B cell (primary cell): ENCODE data around the gene UTP15. TPM values are rescaled to one million over a fixed set of nuclear protein-coding genes. Genes with fewer than 3 reads are reported as not detected.

Experiments
- ATAC-seq: fragments of 200-7000 bp; cut with Tn5 transposase; one replicate; pipeline ENCODE4 v1.10.0; 2021; ENCODE audit warnings: low read depth, mild to moderate bottlenecking, moderate number of reproducible peaks, moderate library complexity
- CTCF ChIA-PET: fragments of 350-600 bp; sonication (Branson Sonifier 250); formaldehyde crosslinking; loops from one replicate; lab custom pipeline; 2021; ENCODE audit warnings: antibody characterized with exemption, inconsistent platforms; lab: Charles Lee
- POLR2A ChIA-PET: fragments of 350-600 bp; sonication (Branson Sonifier 250); formaldehyde crosslinking; loops from one replicate; lab custom pipeline; 2021; ENCODE audit warnings: antibody characterized with exemption; lab: Charles Lee
- DNase-seq: peaks from one replicate; pipeline ENCODE4 v3.0.0; 2013
- H2AFZ ChIP-seq: 2 replicates; pipeline ENCODE4 v1.6.1; 2012; ENCODE audit warnings: mild to moderate bottlenecking, low read depth, low read length; ENCODE audit not compliant: insufficient read depth, poor library complexity, severe bottlenecking
- H3K27ac ChIP-seq, 2 donors: 1 replicate in 1 of 2; 2 replicates in 1 of 2; pipeline ENCODE4 v1.5.1; 2012 to 2013; ENCODE audit warnings: low read length in 2 of 2, mild to moderate bottlenecking in 2 of 2, moderate library complexity in 1 of 2
- H3K27me3 ChIP-seq, 4 experiments: fragments of 200-600 bp in 1 of 4; sonication (generic) in 1 of 4; replicated peaks in 1 of 4; 1 replicate in 2 of 4; 2 replicates in 2 of 4; pipeline versions ENCODE4 v1.6.1 to v1.7.0; 2013 to 2016; ENCODE audit warnings: low read length in 3 of 4, mild to moderate bottlenecking in 2 of 4, mixed read lengths in 1 of 4, moderate library complexity in 1 of 4; ENCODE audit not compliant: insufficient read depth in 4 of 4, control insufficient read depth in 3 of 4; ENCODE audit errors: control extremely low read depth in 1 of 4
- H3K36me3 ChIP-seq, 2 experiments: replicated peaks in 1 of 2; 1 replicate in 1 of 2; 2 replicates in 1 of 2; pipeline versions ENCODE4 v1.6.1 to v1.7.1; 2013; ENCODE audit warnings: low read length in 1 of 2; ENCODE audit not compliant: insufficient read depth in 2 of 2, control insufficient read depth in 1 of 2; ENCODE audit errors: control extremely low read depth in 1 of 2, extremely low read depth in 1 of 2
- H3K4me1 ChIP-seq, 2 donors: fragments of 200-600 bp in 1 of 2; sonication (generic) in 1 of 2; 1 replicate in 1 of 2; 2 replicates in 1 of 2; pipeline versions ENCODE4 v1.5.1 to v1.6.1; 2013 to 2017; ENCODE audit warnings: low read length in 2 of 2; ENCODE audit not compliant: control insufficient read depth in 2 of 2, insufficient read depth in 2 of 2
- H3K4me2 ChIP-seq: replicated peaks from 2 replicates; pipeline ENCODE3; 2012; ENCODE audit warnings: mild to moderate bottlenecking, low read depth, low read length; ENCODE audit not compliant: poor library complexity, severe bottlenecking
- H3K4me3 ChIP-seq, 5 experiments: fragments of 200-600 bp in 1 of 5; sonication (generic) in 1 of 5; 1 replicate in 3 of 5; 2 replicates in 2 of 5; pipeline versions ENCODE4 v1.5.1 to v1.7.0; 2011 to 2016; ENCODE audit warnings: low read length in 4 of 5, mild to moderate bottlenecking in 4 of 5, low read depth in 2 of 5, control low read depth in 1 of 5, moderate library complexity in 1 of 5; ENCODE audit not compliant: insufficient read depth in 1 of 5; ENCODE audit errors: control extremely low read depth in 1 of 5, extremely low read depth in 1 of 5
- H3K79me2 ChIP-seq: fragments of 200-600 bp; sonication (generic); one replicate; pipeline ENCODE4 v1.6.0; 2016; ENCODE audit warnings: low read length; ENCODE audit not compliant: control insufficient read depth, insufficient read depth
- H3K9ac ChIP-seq: fragments of 200-600 bp; sonication (generic); 2 replicates; pipeline ENCODE4 v1.6.1; 2017; ENCODE audit warnings: mild to moderate bottlenecking, low read length, moderate library complexity
- H3K9me3 ChIP-seq, 3 donors: one replicate each; pipeline versions ENCODE4 v1.6.1 to v1.7.1; 2013; ENCODE audit warnings: low read length in 2 of 3; ENCODE audit not compliant: control insufficient read depth in 2 of 3, insufficient read depth in 1 of 3; ENCODE audit errors: control extremely low read depth in 1 of 3
- H4K20me1 ChIP-seq: 2 replicates; pipeline ENCODE4 v1.6.0; 2012; ENCODE audit warnings: mild to moderate bottlenecking, low read length; ENCODE audit not compliant: insufficient read depth, control insufficient read depth, poor library complexity, severe bottlenecking
- H3K27ac Mint-ChIP-seq: one replicate; pipeline ENCODE4 v1.8.0; 2021; ENCODE audit warnings: mixed read lengths
- H3K27me3 Mint-ChIP-seq: one replicate; pipeline ENCODE4 v1.8.0; 2021; ENCODE audit warnings: mixed read lengths
- H3K4me1 Mint-ChIP-seq: one replicate; pipeline ENCODE4 v1.8.0; 2021; ENCODE audit warnings: mixed read lengths
- H3K4me3 Mint-ChIP-seq: one replicate; pipeline ENCODE4 v1.8.0; 2021; ENCODE audit warnings: mixed read lengths
- H3K9me3 Mint-ChIP-seq: one replicate; pipeline ENCODE4 v1.8.0; 2022; ENCODE audit warnings: mixed read lengths; ENCODE audit not compliant: insufficient read depth
- EZH2 ChIP-seq: IDR thresholded peaks from 2 replicates; pipeline ENCODE4 v1.6.1; 2012; ENCODE audit warnings: borderline replicate concordance, low read depth, mild to moderate bottlenecking, moderate library complexity, low read length; ENCODE audit not compliant: insufficient read depth, poor library complexity, severe bottlenecking
- WGBS: methylation state at CpG from one replicate; pipeline ENCODE4 v1.1.5; 2013; ENCODE audit warnings: missing lambda C conversion rate; ENCODE audit not compliant: insufficient coverage; 5-methylcytosine and 5-hydroxymethylcytosine counted together
- intact Hi-C: fragments of 100-400 bp; cut with micrococcal nuclease; formaldehyde crosslinking; loops from one replicate; pipeline ENCODE4 v1.10.0; 2022
- polyA plus RNA-seq: library from polyadenylated mRNA; depleted of rRNA; stranded (reverse); fragments of >200 nt; gene quantifications from 2 replicates; pipeline ENCODE4 v1.2.3, GENCODE V29; 2012
- total RNA-seq, 2 donors: library from RNA; stranded (reverse); fragments of 120-200 nt in 1 of 2; gene quantifications; 1 replicate in 1 of 2; 2 replicates in 1 of 2; pipeline versions ENCODE4 v1.2.3 to v1.2.4, GENCODE V29; 2013 to 2022
- TF ChIP-seq, protein P1 (sequence below): fragments of 200-600 bp; IDR thresholded peaks from one replicate; pipeline ENCODE4 v1.8.0; 2022; ENCODE audit warnings: antibody characterized with exemption, mild to moderate bottlenecking

The UTP15 gene
- total and polyA plus RNA-seq, 2 donors (not counting 1 experiment from before 2014, with no cell fraction given) = 17.1 to 25.3 TPM

DNA sequence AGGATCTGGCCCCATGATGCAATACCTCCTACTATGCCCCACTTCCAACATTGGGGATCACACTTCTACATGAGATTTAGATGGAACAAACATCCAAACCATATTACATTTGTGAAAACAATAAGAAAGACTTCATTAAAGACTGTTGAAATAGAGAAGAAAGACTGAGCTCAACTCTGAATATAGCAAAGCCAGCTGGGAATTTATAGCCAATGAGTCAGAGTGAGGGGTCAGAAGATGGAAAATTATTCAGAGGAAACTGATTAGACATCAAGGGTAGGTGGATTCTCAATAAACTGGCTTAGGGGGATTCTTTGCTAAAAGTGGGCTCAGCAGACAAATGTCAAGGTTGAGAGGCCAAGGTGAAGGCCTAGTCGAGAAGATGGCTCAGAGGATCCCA lies 41.7 kb upstream of the UTP15 start:
- Histone ChIP-seq H4K20me1 (no peaks in the 10 kb centered on the region), H2AFZ (no peak overlapping the region), H3K79me2 (no peaks in the 10 kb centered on the region), H3K27me3 (no peaks in the 10 kb centered on the region), H3K9me3 (no peaks in the 10 kb centered on the region), H3K4me1 (peaks cover 0 to 4% of the 10 kb centered on the region in 2 donors), H3K9ac (no peak overlapping the region), H3K4me3 (no peak overlapping the region), H3K27ac (no peak overlapping the region), H3K4me2 (no peak overlapping the region), H3K36me3 (no peaks in the 10 kb centered on the region)
- CTCF ChIA-PET = interaction anchor here (0.6 to 1.5 kb wide), 3 partner anchors 11 to 20 kb away, joined by 3 to 6 read pairs (median 6); no protein-coding TSS in a partner anchor
- H3K27ac Mint-ChIP-seq = no peak overlapping the region
- intact Hi-C loops = no loop called here
- peaks cover 7% of the 10 kb centered on the region for H3K4me1 Mint-ChIP-seq
- no peak overlapping the region for H3K4me3 Mint-ChIP-seq
- no peaks in the 10 kb centered on the region for H3K9me3 Mint-ChIP-seq
- DNase-seq = no peak
- TF ChIP-seq, protein P1, sequence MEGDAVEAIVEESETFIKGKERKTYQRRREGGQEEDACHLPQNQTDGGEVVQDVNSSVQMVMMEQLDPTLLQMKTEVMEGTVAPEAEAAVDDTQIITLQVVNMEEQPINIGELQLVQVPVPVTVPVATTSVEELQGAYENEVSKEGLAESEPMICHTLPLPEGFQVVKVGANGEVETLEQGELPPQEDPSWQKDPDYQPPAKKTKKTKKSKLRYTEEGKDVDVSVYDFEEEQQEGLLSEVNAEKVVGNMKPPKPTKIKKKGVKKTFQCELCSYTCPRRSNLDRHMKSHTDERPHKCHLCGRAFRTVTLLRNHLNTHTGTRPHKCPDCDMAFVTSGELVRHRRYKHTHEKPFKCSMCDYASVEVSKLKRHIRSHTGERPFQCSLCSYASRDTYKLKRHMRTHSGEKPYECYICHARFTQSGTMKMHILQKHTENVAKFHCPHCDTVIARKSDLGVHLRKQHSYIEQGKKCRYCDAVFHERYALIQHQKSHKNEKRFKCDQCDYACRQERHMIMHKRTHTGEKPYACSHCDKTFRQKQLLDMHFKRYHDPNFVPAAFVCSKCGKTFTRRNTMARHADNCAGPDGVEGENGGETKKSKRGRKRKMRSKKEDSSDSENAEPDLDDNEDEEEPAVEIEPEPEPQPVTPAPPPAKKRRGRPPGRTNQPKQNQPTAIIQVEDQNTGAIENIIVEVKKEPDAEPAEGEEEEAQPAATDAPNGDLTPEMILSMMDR = no peak
- TF ChIP-seq EZH2 = no peak
- POLR2A ChIA-PET = no interaction called here
- ATAC-seq = no peak
- peaks cover 4% of the 10 kb centered on the region for H3K27me3 Mint-ChIP-seq
- WGBS = 70% methylated on average over 1 of the region's 1 CpG

DNA sequence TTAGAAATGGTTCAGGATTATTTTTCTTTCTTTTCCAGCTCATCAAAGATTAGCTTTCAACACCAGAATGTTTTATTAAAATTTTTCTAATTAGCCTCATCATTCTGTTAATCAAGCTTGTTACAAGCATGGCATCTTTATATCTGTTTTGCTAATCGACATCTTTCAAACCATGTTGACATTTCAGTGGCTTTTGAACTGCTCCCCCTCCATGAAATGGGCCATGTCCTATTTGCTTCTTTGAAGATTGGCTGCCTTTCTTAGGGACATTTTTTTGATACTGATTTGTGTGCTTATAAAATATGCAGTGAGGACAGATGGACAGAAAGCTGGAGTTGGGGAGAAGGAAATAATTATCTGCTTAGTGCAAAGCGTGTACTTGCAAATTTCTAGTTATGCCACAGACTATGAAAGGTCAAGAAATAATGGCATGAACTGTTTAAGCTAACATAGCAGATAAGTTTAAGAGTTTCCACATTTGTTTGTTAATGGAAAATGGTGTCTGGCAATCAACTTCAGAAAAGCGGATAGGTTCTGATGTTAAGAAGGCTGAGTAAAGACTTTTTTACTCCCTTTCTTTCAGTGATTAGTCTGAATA lies 39.8 kb upstream of the UTP15 start:
- Mint-ChIP-seq H3K4me3 (no peak overlapping the region), H3K27me3 (peaks cover 7% of the 10 kb centered on the region), H3K4me1 (no peaks in the 10 kb centered on the region), H3K9me3 (no peaks in the 10 kb centered on the region), H3K27ac (no peak overlapping the region)
- DNase-seq (no peak), ATAC-seq (no peak)
- Histone ChIP-seq H3K4me2 (no peak overlapping the region), H3K4me1 (no peaks in the 10 kb centered on the region), H3K79me2 (no peaks in the 10 kb centered on the region), H2AFZ (no peak overlapping the region), H3K27me3 (peaks cover 0 to under 1% (median 0%) of the 10 kb centered on the region in 4 experiments), H3K27ac (no peak overlapping the region), H3K4me3 (no peak overlapping the region), H3K9me3 (no peaks in the 10 kb centered on the region), H3K9ac (no peak overlapping the region), H3K36me3 (no peaks in the 10 kb centered on the region), H4K20me1 (no peaks in the 10 kb centered on the region)
- no peak for TF ChIP-seq EZH2
- TF ChIP-seq, protein P1 = no peak
- CTCF ChIA-PET = interaction anchor here (3.0 kb wide), 1 partner anchor 11 kb away, joined by 18 read pairs; no protein-coding TSS in a partner anchor
- POLR2A ChIA-PET = no interaction called here
- intact Hi-C loops = no loop called here
- 100% methylated on average over 2 of the region's 3 CpGs for WGBS
